Epithelial cell of proximal tubule (primary cell): Measurements from ENCODE around the gene INHBC. TPM values are rescaled to one million over a fixed set of nuclear protein-coding genes. Genes with fewer than 3 reads are reported as not detected.
A peak's percentile ranks its signal among the peaks of the same experiment; 100 is the strongest.
"Not testable (repeated sequence)": the region's sequence is repeated elsewhere in the genome, so short reads cannot be mapped to it uniquely, and the experiment has no call there.

ENCODE experiments used
- DNase-seq: peaks from one replicate; pipeline ENCODE4 v3.0.0-alpha.2; 2011; ENCODE audit warnings: low read depth
- H3K4me3 ChIP-seq: 2 replicates; pipeline ENCODE4 v1.5.1; 2011; ENCODE audit warnings: low read depth, mild to moderate bottlenecking, low read length
- CTCF ChIP-seq: conservative IDR thresholded peaks from 2 replicates; pipeline ENCODE4 v1.5.1; 2012; ENCODE audit warnings: low read depth, mild to moderate bottlenecking, low read length
- total RNA-seq: library from RNA; depleted of rRNA; stranded (reverse); fragments of >200 nt; gene quantifications from 2 replicates; pipeline ENCODE4 v1.2.3, GENCODE V29; 2015

Gene INHBC
- total RNA-seq, 1 donor from 2014 or later: not detected

GRCh38 chr12:57395121-57395520 lies 39.5 kb upstream of the INHBC start:
- no peak overlapping the region for H3K4me3 ChIP-seq
- no peak for DNase-seq
- no peak for TF ChIP-seq CTCF

- H3K4me3 ChIP-seq: no peak overlapping the region
- no peak for DNase-seq
- peak; percentile 8 for TF ChIP-seq CTCF
Measured at GRCh38 chr12:57397441-57397840, 37.1 kb upstream of the INHBC start.

GRCh38 chr12:57399718-57400463 lies 34.7 kb upstream of the INHBC start:
- not testable (repeated sequence) for DNase-seq, H3K4me3 ChIP-seq

GRCh38 chr12:57401165-57401564 lies 33.4 kb upstream of the INHBC start:
- H3K4me3 ChIP-seq: no peak overlapping the region
- DNase-seq: no peak
- no peak for TF ChIP-seq CTCF

- not testable (repeated sequence) for DNase-seq, H3K4me3 ChIP-seq
Measured at GRCh38 chr12:57402156-57402555, 32.4 kb upstream of the INHBC start.

GRCh38 chr12:57404966-57405640 lies 29.5 kb upstream of the INHBC start:
- TF ChIP-seq CTCF: no peak
- no peak overlapping the region for H3K4me3 ChIP-seq
- no peak for DNase-seq

GRCh38 chr12:57410534-57410933 lies 24.1 kb upstream of the INHBC start:
- DNase-seq: no peak
- no peak for TF ChIP-seq CTCF
- H3K4me3 ChIP-seq: no peak overlapping the region

GRCh38 chr12:57414160-57414559 lies 20.4 kb upstream of the INHBC start:
- DNase-seq: not testable (repeated sequence)

More at GRCh38 chr12:57414160-57414559, 20.4 kb upstream of the INHBC start:
- H3K4me3 ChIP-seq: not testable (repeated sequence)
